ENCODE results near the gene CRELD2. TPM values are rescaled to one million over a fixed set of nuclear protein-coding genes. Genes with fewer than 3 reads are reported as not detected.

CRELD2 gene
- total and polyA plus RNA-seq, 2 of the 13 experiments (the other 11 are each of a cell fraction or from before 2014, with no cell fraction given) = 17.2 to 44.7 TPM

- TF ChIP-seq ZNF619 (CRISPR knock-in tag; IDR thresholded peaks at IDR 0.05) = no peak
- no peak for TF ChIP-seq KLF13 (CRISPR knock-in tag; IDR thresholded peaks at IDR 0.05)
- no peak for TF ChIP-seq ZNF660 (CRISPR knock-in tag; IDR thresholded peaks at IDR 0.05; ENCODE audit: borderline replicate concordance, low read depth)
- no peak for TF ChIP-seq KMT2B (CRISPR knock-in tag; IDR thresholded peaks at IDR 0.05)
- no peak for TF ChIP-seq ZNF143 (CRISPR knock-in tag; IDR thresholded peaks at IDR 0.05)
- TF ChIP-seq DPF2 (CRISPR knock-in tag; IDR thresholded peaks at IDR 0.05; ENCODE audit: borderline replicate concordance, low read depth) = no peak
- TF ChIP-seq ZNF383 (CRISPR knock-in tag; IDR thresholded peaks at IDR 0.05; ENCODE audit: borderline replicate concordance) = no peak
- no peak for TF ChIP-seq ZNF253 (CRISPR knock-in tag; IDR thresholded peaks at IDR 0.05; ENCODE audit: borderline replicate concordance)
- 0 out of 2 replicates have a peak, but pooled peaks have one; percentile 13 for TF ChIP-seq GLI4 (CRISPR knock-in tag; IDR thresholded peaks at IDR 0.05; ENCODE audit: borderline replicate concordance)
- TF ChIP-seq ZNF883 (CRISPR knock-in tag; IDR thresholded peaks at IDR 0.05; ENCODE audit: not compliant biosample characterization) = no peak
- peak; percentile 71; the same call in 1 of the 2 replicates for TF ChIP-seq ZNF335 (CRISPR knock-in tag; IDR thresholded peaks at IDR 0.05)
- TF ChIP-seq KDM2A (CRISPR knock-in tag; IDR thresholded peaks at IDR 0.05; ENCODE audit: borderline replicate concordance, low read depth) = peak; percentile 70; the same call in 1 of the 2 replicates
- TF ChIP-seq ZSCAN31 (CRISPR knock-in tag; IDR thresholded peaks at IDR 0.05; ENCODE audit: low read depth) = no peak
- no peak for TF ChIP-seq ZBTB4 (CRISPR knock-in tag; IDR thresholded peaks at IDR 0.05; ENCODE audit: borderline replicate concordance)
- no peak for TF ChIP-seq PLSCR1 (CRISPR knock-in tag; IDR thresholded peaks at IDR 0.05; ENCODE audit: borderline replicate concordance)
- no peak for TF ChIP-seq FUBP1 (CRISPR knock-in tag; IDR thresholded peaks at IDR 0.05; ENCODE audit: borderline replicate concordance)
- no peak for TF ChIP-seq FOXA1 (IDR thresholded peaks at IDR 0.05)
- no peak for TF ChIP-seq FOXA1 (CRISPR knock-in tag; IDR thresholded peaks at IDR 0.05)
- no peak for TF ChIP-seq CENPT (CRISPR knock-in tag; IDR thresholded peaks at IDR 0.05; ENCODE audit: low read depth)
- no peak for TF ChIP-seq ZNF562 (CRISPR knock-in tag; IDR thresholded peaks at IDR 0.05; ENCODE audit: borderline replicate concordance)
- peak; percentile 45; the same call in 1 of the 2 replicates for TF ChIP-seq ZNF691 (CRISPR knock-in tag; IDR thresholded peaks at IDR 0.05; ENCODE audit: borderline replicate concordance, low read depth)
Observed at GRCh38 chr22:49930596-49931412, 12.4 kb downstream of the CRELD2 start (continued).

Measured in HepG2 (cell line).